ENCODE results near the gene SGCE. TPM values are rescaled to one million over a fixed set of nuclear protein-coding genes. Genes with fewer than 3 reads are reported as not detected.
A peak's percentile ranks its signal among the peaks of the same experiment; 100 is the strongest.

SGCE gene
- total and polyA plus RNA-seq, 8 donors = 9.8 to 38.5 (median 15.8) TPM

DNA sequence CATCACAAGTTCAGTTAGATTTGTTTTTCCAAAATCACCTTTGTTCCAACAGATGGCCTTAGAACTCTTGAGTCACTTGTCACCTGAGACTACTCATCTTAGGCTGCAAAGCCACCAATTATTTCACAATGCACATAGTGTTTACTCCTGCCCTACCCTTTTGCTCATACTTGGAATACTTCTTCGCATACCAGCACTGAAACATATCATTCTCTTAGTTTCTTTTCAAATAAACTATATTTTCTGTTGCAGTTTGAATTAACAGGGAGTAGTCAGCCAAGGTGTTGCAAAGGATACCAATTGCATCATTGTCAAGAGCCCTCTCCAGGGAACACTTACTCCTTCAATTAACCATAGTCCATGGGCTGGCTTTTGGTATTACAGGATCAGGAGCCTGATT is 75.3 kb downstream of the SGCE start:
- ATAC-seq = peak in 1 of 4 donors; percentile 54
- no peaks in the 10 kb centered on the region for H3K9me3 ChIP-seq
- no peak overlapping the region for H3K27ac ChIP-seq
- 79 to 85% methylated on average over 1 of the region's 1 CpG for WGBS, 2 donors
- no peak overlapping the region for H3K4me3 ChIP-seq
- no peaks in the 10 kb centered on the region for H3K27me3 ChIP-seq
- DNase-seq = no peak
- H3K4me1 ChIP-seq = peaks cover 0 to 6% (median 4%) of the 10 kb centered on the region in 3 donors
- TF ChIP-seq, protein P1, sequence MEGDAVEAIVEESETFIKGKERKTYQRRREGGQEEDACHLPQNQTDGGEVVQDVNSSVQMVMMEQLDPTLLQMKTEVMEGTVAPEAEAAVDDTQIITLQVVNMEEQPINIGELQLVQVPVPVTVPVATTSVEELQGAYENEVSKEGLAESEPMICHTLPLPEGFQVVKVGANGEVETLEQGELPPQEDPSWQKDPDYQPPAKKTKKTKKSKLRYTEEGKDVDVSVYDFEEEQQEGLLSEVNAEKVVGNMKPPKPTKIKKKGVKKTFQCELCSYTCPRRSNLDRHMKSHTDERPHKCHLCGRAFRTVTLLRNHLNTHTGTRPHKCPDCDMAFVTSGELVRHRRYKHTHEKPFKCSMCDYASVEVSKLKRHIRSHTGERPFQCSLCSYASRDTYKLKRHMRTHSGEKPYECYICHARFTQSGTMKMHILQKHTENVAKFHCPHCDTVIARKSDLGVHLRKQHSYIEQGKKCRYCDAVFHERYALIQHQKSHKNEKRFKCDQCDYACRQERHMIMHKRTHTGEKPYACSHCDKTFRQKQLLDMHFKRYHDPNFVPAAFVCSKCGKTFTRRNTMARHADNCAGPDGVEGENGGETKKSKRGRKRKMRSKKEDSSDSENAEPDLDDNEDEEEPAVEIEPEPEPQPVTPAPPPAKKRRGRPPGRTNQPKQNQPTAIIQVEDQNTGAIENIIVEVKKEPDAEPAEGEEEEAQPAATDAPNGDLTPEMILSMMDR (IDR thresholded peaks at IDR 0.05) = no peak
- no peak for FAIRE-seq
- H3K36me3 ChIP-seq = no peaks in the 10 kb centered on the region
- intact Hi-C loops (cut with DNase I) = no loop called here

- no peak for ATAC-seq
- no peak overlapping the region for H3K4me3 ChIP-seq
- FAIRE-seq = no peak
- TF ChIP-seq, protein P1 (IDR thresholded peaks at IDR 0.05) = no peak
- WGBS, 2 donors = 57 to 60% methylated on average over 2 of the region's 2 CpGs
- DNase-seq = no peak
- intact Hi-C loops (cut with DNase I) = no loop called here
- peaks cover 0 to 6% (median 4%) of the 10 kb centered on the region in 3 donors for H3K4me1 ChIP-seq
- H3K36me3 ChIP-seq = no peaks in the 10 kb centered on the region
- H3K27ac ChIP-seq = no peak overlapping the region
- H3K9me3 ChIP-seq = no peaks in the 10 kb centered on the region
- no peaks in the 10 kb centered on the region for H3K27me3 ChIP-seq
Observed at GRCh38 chr7:94579470-94579869, 76.5 kb downstream of the SGCE start.

- Histone ChIP-seq H3K27ac (no peak overlapping the region), H3K4me3 (no peak overlapping the region), H3K4me1 (no peaks in the 10 kb centered on the region), H3K27me3 (no peaks in the 10 kb centered on the region), H3K36me3 (no peaks in the 10 kb centered on the region), H3K9me3 (no peaks in the 10 kb centered on the region)
- FAIRE-seq (no peak), ATAC-seq (no peak), DNase-seq (no peak)
- intact Hi-C loops (cut with DNase I) = no loop called here
- TF ChIP-seq, protein P1 (IDR thresholded peaks at IDR 0.05) = no peak
Observed at GRCh38 chr7:94578614-94579013, 77.3 kb downstream of the SGCE start.

DNA sequence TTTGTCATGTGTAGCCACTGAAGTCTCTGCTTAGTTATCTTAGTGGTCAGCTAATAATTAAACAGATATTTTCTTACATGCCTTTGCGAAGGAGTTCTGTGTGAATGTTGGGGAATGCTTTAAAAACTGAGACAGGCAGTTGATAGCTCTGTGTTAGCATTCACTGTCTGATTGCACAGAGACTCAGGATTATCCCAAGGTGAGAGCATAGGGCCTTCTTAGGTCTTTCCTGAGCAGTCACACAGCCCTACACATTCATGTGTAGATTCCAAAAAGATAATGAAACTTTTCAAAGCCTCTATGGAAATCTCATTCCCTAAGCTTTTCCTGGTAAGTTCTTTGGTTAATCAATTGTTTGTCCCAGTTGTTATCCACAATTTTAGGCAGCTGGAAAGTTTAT is 78.6 kb downstream of the SGCE start:
- no peak overlapping the region for H3K4me3 ChIP-seq
- no peaks in the 10 kb centered on the region for H3K36me3 ChIP-seq
- H3K27me3 ChIP-seq = no peaks in the 10 kb centered on the region
- intact Hi-C loops (cut with DNase I) = no loop called here
- H3K4me1 ChIP-seq = no peaks in the 10 kb centered on the region
- no peak for ATAC-seq
- no peak overlapping the region for H3K27ac ChIP-seq
- no peak for DNase-seq
- WGBS, 2 donors = 73 to 91% methylated on average over 1 of the region's 1 CpG
- no peak for FAIRE-seq
- H3K9me3 ChIP-seq = no peaks in the 10 kb centered on the region
- TF ChIP-seq, protein P1 (IDR thresholded peaks at IDR 0.05) = no peak

DNA sequence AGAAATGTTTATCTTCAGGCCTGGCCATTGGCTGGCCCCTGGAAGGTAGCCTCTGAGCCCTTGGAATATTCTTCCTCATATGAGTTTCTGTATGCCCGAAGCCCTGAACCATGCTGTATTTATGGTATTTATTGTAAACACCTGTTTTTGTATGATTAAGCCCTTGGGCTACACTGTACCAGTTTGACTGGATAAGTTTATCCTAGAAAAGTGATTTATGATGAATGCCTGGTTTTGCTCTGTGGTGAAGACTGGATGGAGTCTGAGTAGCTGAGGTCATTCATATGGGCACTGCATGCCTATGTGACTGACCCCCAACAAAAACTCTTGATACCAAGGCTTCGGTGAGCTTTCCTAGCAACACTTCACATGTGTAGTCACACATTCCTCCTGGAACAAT is 79.6 kb downstream of the SGCE start:
- no peak for FAIRE-seq
- H3K36me3 ChIP-seq = no peaks in the 10 kb centered on the region

More for the DNA sequence above, 79.6 kb downstream of the SGCE start:
- DNase-seq (no peak), ATAC-seq (no peak)
- 97 to 98% methylated on average over 2 of the region's 2 CpGs for WGBS, 2 donors
- Histone ChIP-seq H3K4me3 (no peak overlapping the region), H3K27me3 (no peaks in the 10 kb centered on the region), H3K27ac (no peak overlapping the region), H3K9me3 (no peaks in the 10 kb centered on the region), H3K4me1 (no peaks in the 10 kb centered on the region)
- intact Hi-C loops (cut with DNase I) = no loop called here
- TF ChIP-seq, protein P1 (IDR thresholded peaks at IDR 0.05) = no peak
